Liver (tissue), 9 donors: ENCODE results near the gene IQCM. TPM values are rescaled to one million over a fixed set of nuclear protein-coding genes. Genes with fewer than 3 reads are reported as not detected.

Experiments
- DNase-seq: peaks from one replicate; pipeline ENCODE4 v3.0.0-alpha.2; 2017; ENCODE audit warnings: low spot score
- H3K27ac ChIP-seq, 2 donors: one replicate each; pipeline ENCODE4 v1.7.0; 2013; ENCODE audit warnings: inconsistent platforms in 2 of 2, low read length in 2 of 2, control low read depth in 1 of 2, low read depth in 1 of 2, mild to moderate bottlenecking in 1 of 2
- H3K27me3 ChIP-seq, 4 donors: one replicate each; pipeline versions ENCODE4 v1.6.1 to v1.7.0; 2013; ENCODE audit warnings: low read length in 3 of 4, inconsistent platforms in 1 of 4, mild to moderate bottlenecking in 1 of 4, moderate library complexity in 1 of 4; ENCODE audit not compliant: control insufficient read depth in 4 of 4, insufficient read depth in 4 of 4
- H3K36me3 ChIP-seq, 4 donors: one replicate each; pipeline versions ENCODE4 v1.6.1 to v1.7.0; 2013; ENCODE audit warnings: low read length in 3 of 4, mild to moderate bottlenecking in 3 of 4, low read depth in 1 of 4, moderate library complexity in 1 of 4; ENCODE audit not compliant: control insufficient read depth in 4 of 4, insufficient read depth in 3 of 4
- H3K4me1 ChIP-seq, 4 donors: one replicate each; pipeline versions ENCODE4 v1.6.1 to v1.7.0; 2013; ENCODE audit warnings: low read length in 3 of 4, mild to moderate bottlenecking in 3 of 4, moderate library complexity in 1 of 4; ENCODE audit not compliant: control insufficient read depth in 4 of 4, insufficient read depth in 4 of 4
- H3K4me3 ChIP-seq, 3 donors: one replicate each; pipeline versions ENCODE4 v1.6.1 to v1.7.0; 2013; ENCODE audit warnings: low read length in 3 of 3, control low read depth in 1 of 3, low read depth in 1 of 3, mild to moderate bottlenecking in 1 of 3
- H3K9ac ChIP-seq, 2 donors: one replicate each; pipeline ENCODE4 v1.7.0; 2013; ENCODE audit warnings: low read length in 2 of 2, mild to moderate bottlenecking in 2 of 2, moderate library complexity in 2 of 2, control low read depth in 1 of 2, low read depth in 1 of 2
- H3K9me3 ChIP-seq, 4 donors: one replicate each; pipeline versions ENCODE4 v1.6.1 to v1.7.0; 2013; ENCODE audit warnings: low read length in 3 of 4; ENCODE audit not compliant: control insufficient read depth in 4 of 4
- ATF3 ChIP-seq: IDR thresholded peaks from 2 replicates; pipeline ENCODE4 v1.6.1; 2016; ENCODE audit warnings: antibody characterized with exemption
- EGR1 ChIP-seq, 2 donors: IDR thresholded peaks; 2 replicates each; pipeline ENCODE4 v1.6.1; 2016 to 2018; ENCODE audit warnings: antibody characterized with exemption in 2 of 2, low read depth in 2 of 2
- FOXA1 ChIP-seq: IDR thresholded peaks from 2 replicates; pipeline ENCODE4 v1.6.1; 2016; ENCODE audit warnings: antibody characterized with exemption
- HNF4A ChIP-seq, 2 donors: conservative IDR thresholded peaks; 2 replicates each; pipeline ENCODE4 v1.6.1; 2016; ENCODE audit warnings: antibody characterized with exemption in 2 of 2, mild to moderate bottlenecking in 2 of 2
- HNF4G ChIP-seq: IDR thresholded peaks from 2 replicates; pipeline ENCODE4 v1.6.1; 2016; ENCODE audit warnings: antibody characterized with exemption
- JUND ChIP-seq, 2 donors: IDR thresholded peaks; 2 replicates each; pipeline ENCODE4 v1.6.1; 2016; ENCODE audit warnings: antibody characterized with exemption in 2 of 2
- RAD21 ChIP-seq, 2 donors: IDR thresholded peaks; 2 replicates each; pipeline ENCODE4 v1.6.1; 2016; ENCODE audit warnings: antibody characterized with exemption in 2 of 2, mild to moderate bottlenecking in 2 of 2
- RXRA ChIP-seq, 2 donors: IDR thresholded peaks; 2 replicates each; pipeline ENCODE4 v1.6.1; 2017 to 2018; ENCODE audit warnings: antibody characterized with exemption in 2 of 2, mild to moderate bottlenecking in 1 of 2
- TAF1 ChIP-seq: conservative IDR thresholded peaks from 2 replicates; pipeline ENCODE4 v1.6.1; 2016; ENCODE audit warnings: antibody characterized with exemption, mild to moderate bottlenecking
- YY1 ChIP-seq: IDR thresholded peaks from 2 replicates; pipeline ENCODE4 v1.6.1; 2016; ENCODE audit warnings: antibody characterized with exemption, mild to moderate bottlenecking
- WGBS: extraction: QIAGEN DNeasy Blood & Tissue Kit; methylation state at CpG from one replicate; pipeline ENCODE4 v1.1.7; 2013; 5-methylcytosine and 5-hydroxymethylcytosine counted together
- polyA plus RNA-seq, 2 donors: library from polyadenylated mRNA; stranded (reverse) in 1 of 2; unstranded in 1 of 2; fragments of 200-250 nt in 1 of 2; fragments of >200 nt in 1 of 2; fragmentation: Nextera tagmentation in 1 of 2; extraction: Ambion mirVana in 1 of 2; gene quantifications; one replicate each; pipeline versions ENCODE4 v1.2.1 to v1.2.3, GENCODE V29; 2013 to 2015
- total RNA-seq, 2 donors: library from RNA; depleted of rRNA; stranded (reverse); fragments of >200 nt; gene quantifications; one replicate each; pipeline ENCODE4 v1.2.3, GENCODE V29; 2014
- TF ChIP-seq, protein P1 (sequence below): IDR thresholded peaks from 2 replicates; pipeline ENCODE4 v1.6.1; 2016; ENCODE audit warnings: antibody characterized with exemption, mild to moderate bottlenecking
- TF ChIP-seq, protein P2 (sequence below): fragments of 150-350 bp; IDR thresholded peaks from 2 replicates; pipeline ENCODE4 v1.5.1; 2017; ENCODE audit warnings: improper control_type of control experiment, low read depth, low read length; ENCODE audit not compliant: missing input control
- TF ChIP-seq, protein P3 (sequence below): IDR thresholded peaks from 2 replicates; pipeline ENCODE4 v1.6.1; 2016; ENCODE audit warnings: antibody characterized with exemption
- donor health status: healthy.
- donor health status: healthy.
- donor health status: healthy.
- donor health status: healthy.
- donor health status: healthy.

The IQCM gene
- total and polyA plus RNA-seq, 4 donors, result 0.08 TPM; not detected in 3

- no peaks in the 10 kb centered on the region for H3K27me3 ChIP-seq
- peaks cover 0 to 1% (median 0%) of the 10 kb centered on the region in 4 donors for H3K9me3 ChIP-seq
Observed at GRCh38 chr4:149801416-149801815, 14.2 kb downstream of the IQCM start.

DNA sequence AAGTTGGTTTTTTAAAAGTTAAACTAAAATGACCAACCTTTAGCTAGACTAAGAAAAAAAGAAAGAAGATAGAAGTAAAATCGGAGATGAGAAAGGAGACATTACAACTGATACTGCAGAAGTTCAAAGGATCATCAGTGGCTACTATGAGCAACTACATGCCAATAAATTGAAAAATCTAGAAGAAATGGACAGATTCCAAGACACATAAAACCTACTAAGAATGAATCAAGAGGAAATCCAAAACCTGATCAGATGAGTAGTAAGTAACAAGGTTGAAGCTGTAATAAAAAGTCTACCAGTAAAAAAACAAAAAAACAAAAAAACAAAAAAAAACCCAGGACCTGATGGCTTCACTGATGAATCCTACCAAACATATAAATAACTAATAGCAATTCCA is 16.1 kb downstream of the IQCM start:
- WGBS, result 96% methylated on average over 1 of the region's 1 CpG
- Histone ChIP-seq H3K27me3 (no peaks in the 10 kb centered on the region), H3K9me3 (peaks cover 0 to 1% (median 0%) of the 10 kb centered on the region in 4 donors), H3K4me3 (no peak overlapping the region), H3K9ac (no peak overlapping the region), H3K27ac (no peak overlapping the region), H3K36me3 (no peaks in the 10 kb centered on the region), H3K4me1 (peaks cover 0 to 2% (median 0%) of the 10 kb centered on the region in 4 donors)
- TF ChIP-seq TAF1 (no peak), RAD21 (IDR thresholded peaks at IDR 0.05) (no peak), RXRA (IDR thresholded peaks at IDR 0.05) (no peak), EGR1 (IDR thresholded peaks at IDR 0.05; ENCODE audit: low read depth in 2 of 2) (no peak), YY1 (no peak), ATF3 (no peak)
- TF ChIP-seq, protein P1, sequence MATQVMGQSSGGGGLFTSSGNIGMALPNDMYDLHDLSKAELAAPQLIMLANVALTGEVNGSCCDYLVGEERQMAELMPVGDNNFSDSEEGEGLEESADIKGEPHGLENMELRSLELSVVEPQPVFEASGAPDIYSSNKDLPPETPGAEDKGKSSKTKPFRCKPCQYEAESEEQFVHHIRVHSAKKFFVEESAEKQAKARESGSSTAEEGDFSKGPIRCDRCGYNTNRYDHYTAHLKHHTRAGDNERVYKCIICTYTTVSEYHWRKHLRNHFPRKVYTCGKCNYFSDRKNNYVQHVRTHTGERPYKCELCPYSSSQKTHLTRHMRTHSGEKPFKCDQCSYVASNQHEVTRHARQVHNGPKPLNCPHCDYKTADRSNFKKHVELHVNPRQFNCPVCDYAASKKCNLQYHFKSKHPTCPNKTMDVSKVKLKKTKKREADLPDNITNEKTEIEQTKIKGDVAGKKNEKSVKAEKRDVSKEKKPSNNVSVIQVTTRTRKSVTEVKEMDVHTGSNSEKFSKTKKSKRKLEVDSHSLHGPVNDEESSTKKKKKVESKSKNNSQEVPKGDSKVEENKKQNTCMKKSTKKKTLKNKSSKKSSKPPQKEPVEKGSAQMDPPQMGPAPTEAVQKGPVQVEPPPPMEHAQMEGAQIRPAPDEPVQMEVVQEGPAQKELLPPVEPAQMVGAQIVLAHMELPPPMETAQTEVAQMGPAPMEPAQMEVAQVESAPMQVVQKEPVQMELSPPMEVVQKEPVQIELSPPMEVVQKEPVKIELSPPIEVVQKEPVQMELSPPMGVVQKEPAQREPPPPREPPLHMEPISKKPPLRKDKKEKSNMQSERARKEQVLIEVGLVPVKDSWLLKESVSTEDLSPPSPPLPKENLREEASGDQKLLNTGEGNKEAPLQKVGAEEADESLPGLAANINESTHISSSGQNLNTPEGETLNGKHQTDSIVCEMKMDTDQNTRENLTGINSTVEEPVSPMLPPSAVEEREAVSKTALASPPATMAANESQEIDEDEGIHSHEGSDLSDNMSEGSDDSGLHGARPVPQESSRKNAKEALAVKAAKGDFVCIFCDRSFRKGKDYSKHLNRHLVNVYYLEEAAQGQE, result no peak
- TF ChIP-seq, protein P2, sequence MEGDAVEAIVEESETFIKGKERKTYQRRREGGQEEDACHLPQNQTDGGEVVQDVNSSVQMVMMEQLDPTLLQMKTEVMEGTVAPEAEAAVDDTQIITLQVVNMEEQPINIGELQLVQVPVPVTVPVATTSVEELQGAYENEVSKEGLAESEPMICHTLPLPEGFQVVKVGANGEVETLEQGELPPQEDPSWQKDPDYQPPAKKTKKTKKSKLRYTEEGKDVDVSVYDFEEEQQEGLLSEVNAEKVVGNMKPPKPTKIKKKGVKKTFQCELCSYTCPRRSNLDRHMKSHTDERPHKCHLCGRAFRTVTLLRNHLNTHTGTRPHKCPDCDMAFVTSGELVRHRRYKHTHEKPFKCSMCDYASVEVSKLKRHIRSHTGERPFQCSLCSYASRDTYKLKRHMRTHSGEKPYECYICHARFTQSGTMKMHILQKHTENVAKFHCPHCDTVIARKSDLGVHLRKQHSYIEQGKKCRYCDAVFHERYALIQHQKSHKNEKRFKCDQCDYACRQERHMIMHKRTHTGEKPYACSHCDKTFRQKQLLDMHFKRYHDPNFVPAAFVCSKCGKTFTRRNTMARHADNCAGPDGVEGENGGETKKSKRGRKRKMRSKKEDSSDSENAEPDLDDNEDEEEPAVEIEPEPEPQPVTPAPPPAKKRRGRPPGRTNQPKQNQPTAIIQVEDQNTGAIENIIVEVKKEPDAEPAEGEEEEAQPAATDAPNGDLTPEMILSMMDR, result no peak
- no peak for DNase-seq

More at GRCh38 chr4:149801416-149801815, 14.2 kb downstream of the IQCM start:
- no peak for TF ChIP-seq HNF4G
- TF ChIP-seq, protein P3, sequence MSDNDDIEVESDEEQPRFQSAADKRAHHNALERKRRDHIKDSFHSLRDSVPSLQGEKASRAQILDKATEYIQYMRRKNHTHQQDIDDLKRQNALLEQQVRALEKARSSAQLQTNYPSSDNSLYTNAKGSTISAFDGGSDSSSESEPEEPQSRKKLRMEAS, result no peak
- TF ChIP-seq, protein P1, result no peak
- TF ChIP-seq TAF1, result no peak
- TF ChIP-seq JUND (IDR thresholded peaks at IDR 0.05), result no peak
- no peak for TF ChIP-seq FOXA1
- TF ChIP-seq HNF4A (conservative IDR thresholded peaks at IDR 0.05), result no peak
- no peak for TF ChIP-seq ATF3
- no peak for TF ChIP-seq RXRA (IDR thresholded peaks at IDR 0.05)
- no peak for TF ChIP-seq YY1
- no peak for TF ChIP-seq RAD21 (IDR thresholded peaks at IDR 0.05)
- DNase-seq, result no peak
- WGBS, result 47% methylated on average over 2 of the region's 2 CpGs
- Histone ChIP-seq H3K27ac (no peak overlapping the region), H3K9ac (no peak overlapping the region), H3K36me3 (no peaks in the 10 kb centered on the region), H3K4me1 (no peaks in the 10 kb centered on the region), H3K4me3 (no peak overlapping the region)
